SK-N-SH (cell line): Measurements from ENCODE around the gene STX7.

Experiments used
- CTCF ChIP-seq: fragments of 200-600 bp; sonication (generic); IDR thresholded peaks from 2 replicates; pipeline ENCODE4 v1.6.1; 2017; ENCODE audit warnings: antibody characterized with exemption, mild to moderate bottlenecking, moderate library complexity
- EZH2phosphoT487 ChIP-seq: fragments of 200-600 bp; sonication (generic); IDR thresholded peaks from 2 replicates; pipeline ENCODE4 v1.6.1; 2017; ENCODE audit warnings: low read depth, mixed run types, mild to moderate bottlenecking, antibody characterized with exemption, moderate library complexity, borderline replicate concordance
- MXI1 ChIP-seq: IDR thresholded peaks from 2 replicates; pipeline ENCODE4 v1.6.1; 2012; ENCODE audit warnings: mild to moderate bottlenecking, low read depth, low read length, improper control_type of control experiment
- RAD21 ChIP-seq: IDR thresholded peaks from 2 replicates; pipeline ENCODE4 v1.6.1; 2012; ENCODE audit warnings: mild to moderate bottlenecking, low read length
- TAF1 ChIP-seq: IDR thresholded peaks from 2 replicates; pipeline ENCODE4 v1.6.1; 2012; ENCODE audit warnings: low read depth, mild to moderate bottlenecking, low read length, moderate library complexity, borderline replicate concordance

- no peak for TF ChIP-seq CTCF
- no peak for TF ChIP-seq EZH2phosphoT487
- TF ChIP-seq MXI1, result no peak
- no peak for TF ChIP-seq TAF1
- TF ChIP-seq RAD21, result no peak
Observed at GRCh38 chr6:132471787-132472186, 41.1 kb downstream of the STX7 start.
